Mesothelial cell of epicardium (in vitro differentiated cells): ENCODE measurements around the gene GNAO1. TPM values are rescaled to one million over a fixed set of nuclear protein-coding genes. Genes with fewer than 3 reads are reported as not detected.

ENCODE experiments used
- DNase-seq, 2 experiments: peaks; one replicate each; pipeline ENCODE4 v3.0.0; 2021; ENCODE audit warnings: low spot score in 2 of 2; ENCODE audit not compliant: unreplicated experiment in 2 of 2
- H3K27ac Mint-ChIP-seq: 2 replicates; pipeline ENCODE4 v1.8.0; 2021; ENCODE audit warnings: mixed read lengths
- H3K27me3 Mint-ChIP-seq: 2 replicates; pipeline ENCODE4 v1.8.0; 2021; ENCODE audit warnings: low read depth, mixed read lengths
- H3K36me3 Mint-ChIP-seq: 2 replicates; pipeline ENCODE4 v1.8.0; 2021; ENCODE audit warnings: mixed read lengths
- H3K4me1 Mint-ChIP-seq: 2 replicates; pipeline ENCODE4 v1.8.0; 2021; ENCODE audit warnings: mixed read lengths
- H3K4me3 Mint-ChIP-seq: 2 replicates; pipeline ENCODE4 v1.8.0; 2021; ENCODE audit warnings: mild to moderate bottlenecking, moderate library complexity, mixed read lengths
- H3K9me3 Mint-ChIP-seq: 2 replicates; pipeline ENCODE4 v1.8.0; 2021; ENCODE audit warnings: mixed read lengths
- CTCF ChIP-seq: fragments of 200-600 bp; sonication (generic); IDR thresholded peaks from one replicate; pipeline ENCODE4 v1.5.0; 2021; ENCODE audit warnings: antibody characterized with exemption; ENCODE audit not compliant: unreplicated experiment
- total RNA-seq: library from RNA; stranded (reverse); gene quantifications from 3 replicates; pipeline ENCODE4 v1.2.1, GENCODE V29; 2021

Gene GNAO1
- total RNA-seq, 1 donor from 2014 or later = 3.3 TPM

GRCh38 chr16:56278196-56278855 is 87.0 kb downstream of the GNAO1 start:
- TF ChIP-seq CTCF = no peak
- peaks cover 3% of the 10 kb centered on the region for H3K4me1 Mint-ChIP-seq
- H3K4me3 Mint-ChIP-seq = no peak overlapping the region

GRCh38 chr16:56279132-56279531 is 87.8 kb downstream of the GNAO1 start:
- Mint-ChIP-seq H3K9me3 (peaks cover 9% of the 10 kb centered on the region), H3K4me1 (peaks cover 3% of the 10 kb centered on the region), H3K4me3 (no peak overlapping the region), H3K36me3 (no peaks in the 10 kb centered on the region), H3K27ac (no peak overlapping the region), H3K27me3 (no peaks in the 10 kb centered on the region)
- no peak for DNase-seq
- TF ChIP-seq CTCF = no peak

More at GRCh38 chr16:56278196-56278855, 87.0 kb downstream of the GNAO1 start:
- DNase-seq = no peak
- Mint-ChIP-seq H3K36me3 (no peaks in the 10 kb centered on the region), H3K27ac (no peak overlapping the region), H3K27me3 (no peaks in the 10 kb centered on the region), H3K9me3 (peaks cover 14% of the 10 kb centered on the region)

GRCh38 chr16:56279914-56280313 is 88.6 kb downstream of the GNAO1 start:
- TF ChIP-seq CTCF = no peak
- Mint-ChIP-seq H3K27me3 (no peaks in the 10 kb centered on the region), H3K4me1 (peaks cover 3% of the 10 kb centered on the region), H3K9me3 (peaks cover 1% of the 10 kb centered on the region), H3K4me3 (no peak overlapping the region), H3K27ac (no peak overlapping the region), H3K36me3 (no peaks in the 10 kb centered on the region)
- DNase-seq = no peak

GRCh38 chr16:56281249-56281805 is 90.0 kb downstream of the GNAO1 start:
- no peak for DNase-seq
- Mint-ChIP-seq H3K4me1 (peaks cover 3% of the 10 kb centered on the region), H3K9me3 (no peaks in the 10 kb centered on the region), H3K27me3 (no peaks in the 10 kb centered on the region), H3K36me3 (no peaks in the 10 kb centered on the region), H3K4me3 (no peak overlapping the region), H3K27ac (no peak overlapping the region)
- no peak for TF ChIP-seq CTCF

GRCh38 chr16:56282451-56282850 is 91.2 kb downstream of the GNAO1 start:
- no peak for DNase-seq
- H3K36me3 Mint-ChIP-seq = no peaks in the 10 kb centered on the region
- H3K4me1 Mint-ChIP-seq = peaks cover 3% of the 10 kb centered on the region
- no peaks in the 10 kb centered on the region for H3K9me3 Mint-ChIP-seq
- H3K27me3 Mint-ChIP-seq = no peaks in the 10 kb centered on the region
- no peak for TF ChIP-seq CTCF
- no peak overlapping the region for H3K4me3 Mint-ChIP-seq
- no peak overlapping the region for H3K27ac Mint-ChIP-seq
